PC-3 (cell line): ENCODE results near the gene RFC3.

ENCODE experiments used
- CTCF ChIP-seq: fragments of 300-600 bp; sonication (generic); conservative IDR thresholded peaks from 2 replicates; pipeline ENCODE4 v1.5.1; 2017; ENCODE audit warnings: antibody characterized with exemption, low read depth, mild to moderate bottlenecking, low read length
- EZH2 ChIP-seq: fragments of 300-600 bp; sonication (generic); IDR thresholded peaks from one replicate; pipeline ENCODE4 v1.6.1; 2017; ENCODE audit warnings: antibody characterized with exemption, mild to moderate bottlenecking, low read length; ENCODE audit not compliant: unreplicated experiment
- EZH2phosphoT487 ChIP-seq: fragments of 300-600 bp; sonication (generic); IDR thresholded peaks from 2 replicates; pipeline ENCODE4 v1.6.1; 2018; ENCODE audit warnings: mild to moderate bottlenecking, antibody characterized with exemption, low read length, borderline replicate concordance

DNA sequence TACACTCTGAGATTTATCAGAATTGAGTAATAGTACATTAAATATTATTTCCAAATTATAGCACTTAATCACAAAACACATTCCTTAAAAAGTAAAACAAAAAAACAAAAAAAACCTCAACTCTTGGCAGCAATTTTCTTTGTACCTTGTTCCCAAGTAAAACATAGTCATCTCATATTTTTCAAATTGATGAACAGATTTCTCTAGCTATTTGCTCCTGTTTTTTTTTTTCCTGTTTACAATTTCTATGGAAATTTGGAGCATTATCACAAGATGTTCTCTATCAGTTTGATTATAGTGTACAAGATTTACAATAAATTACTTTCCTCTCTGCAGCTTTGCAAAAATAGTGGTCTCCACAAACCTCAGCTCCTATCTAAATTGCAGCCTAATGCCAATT lies 25.0 kb downstream of the RFC3 start:
- TF ChIP-seq CTCF (no peak), EZH2phosphoT487 (no peak), EZH2 (no peak)
